CD14-positive monocyte (primary cell): Measurements from ENCODE around the gene TMEM117. TPM values are rescaled to one million over a fixed set of nuclear protein-coding genes. Genes with fewer than 3 reads are reported as not detected.

Experiments
- DNase-seq, 3 donors: peaks; one replicate each; pipeline ENCODE4 v3.0.0-alpha.2; 2011 to 2022
- H2AFZ ChIP-seq: 2 replicates; pipeline ENCODE4 v1.6.0; 2012; ENCODE audit warnings: mild to moderate bottlenecking, low read depth, low read length, inconsistent platforms; ENCODE audit not compliant: insufficient read depth, poor library complexity, severe bottlenecking
- H3K27ac ChIP-seq, 2 donors: 1 replicate in 1 of 2; 2 replicates in 1 of 2; pipeline ENCODE4 v1.5.1; 2012 to 2013; ENCODE audit warnings: low read length in 2 of 2, control low read depth in 1 of 2, inconsistent platforms in 1 of 2, low read depth in 1 of 2, mild to moderate bottlenecking in 1 of 2
- H3K27me3 ChIP-seq, 2 donors: one replicate each; pipeline versions ENCODE4 v1.6.0 to v1.6.1; 2011 to 2013; ENCODE audit warnings: low read length in 2 of 2; ENCODE audit not compliant: control insufficient read depth in 2 of 2, insufficient read depth in 2 of 2
- H3K36me3 ChIP-seq, 2 donors: replicated peaks in 1 of 2; 1 replicate in 1 of 2; 2 replicates in 1 of 2; pipeline versions ENCODE4 v1.5.1 to v1.6.1; 2012 to 2013; ENCODE audit warnings: low read length in 2 of 2, control low read depth in 1 of 2, inconsistent platforms in 1 of 2, mild to moderate bottlenecking in 1 of 2; ENCODE audit not compliant: insufficient read depth in 2 of 2, control insufficient read depth in 1 of 2
- H3K4me1 ChIP-seq, 2 donors: 1 replicate in 1 of 2; 2 replicates in 1 of 2; pipeline versions ENCODE4 v1.5.1 to v1.6.1; 2012 to 2013; ENCODE audit warnings: low read length in 2 of 2, control low read depth in 1 of 2, inconsistent platforms in 1 of 2, mild to moderate bottlenecking in 1 of 2, moderate library complexity in 1 of 2; ENCODE audit not compliant: insufficient read depth in 2 of 2, control insufficient read depth in 1 of 2
- H3K4me2 ChIP-seq: replicated peaks from 2 replicates; pipeline ENCODE3; 2012; ENCODE audit warnings: low read length, moderate library complexity, mild to moderate bottlenecking; ENCODE audit not compliant: poor library complexity, severe bottlenecking; ENCODE audit errors: extremely low read depth
- H3K4me3 ChIP-seq, 3 experiments: fragments of 200-600 bp in 1 of 3; sonication (generic) in 1 of 3; replicated peaks in 1 of 3; 1 replicate in 2 of 3; 2 replicates in 1 of 3; pipeline ENCODE4 v1.5.1; 2011 to 2013; ENCODE audit warnings: low read length in 3 of 3, mild to moderate bottlenecking in 3 of 3, control low read depth in 2 of 3, low read depth in 2 of 3, inconsistent platforms in 1 of 3, moderate library complexity in 1 of 3
- H3K79me2 ChIP-seq: 2 replicates; pipeline ENCODE4 v1.6.0; 2012; ENCODE audit warnings: mild to moderate bottlenecking, control low read depth, inconsistent platforms, low read length, moderate library complexity; ENCODE audit not compliant: insufficient read depth
- H3K9ac ChIP-seq: 2 replicates; pipeline ENCODE4 v1.6.0; 2017; ENCODE audit warnings: low read length, mild to moderate bottlenecking; ENCODE audit not compliant: insufficient read depth, poor library complexity, severe bottlenecking
- H3K9me3 ChIP-seq, 2 donors: replicated peaks in 1 of 2; 1 replicate in 1 of 2; 2 replicates in 1 of 2; pipeline versions ENCODE4 v1.5.1 to v1.6.1; 2012 to 2013; ENCODE audit warnings: low read length in 2 of 2, control low read depth in 1 of 2; ENCODE audit not compliant: control insufficient read depth in 1 of 2, insufficient read depth in 1 of 2
- H4K20me1 ChIP-seq: 2 replicates; pipeline ENCODE4 v1.6.0; 2012; ENCODE audit warnings: mild to moderate bottlenecking, low read length, control low read depth, moderate library complexity; ENCODE audit not compliant: insufficient read depth
- H3K27ac Mint-ChIP-seq, 7 donors: one replicate each; pipeline ENCODE4 v1.8.0; 2020; ENCODE audit warnings: mild to moderate bottlenecking in 7 of 7, mixed read lengths in 7 of 7, moderate library complexity in 6 of 7, inconsistent platforms in 2 of 7
- H3K27me3 Mint-ChIP-seq, 3 donors: one replicate each; pipeline ENCODE4 v1.8.0; 2021 to 2022; ENCODE audit warnings: low read depth in 3 of 3, mild to moderate bottlenecking in 3 of 3, mixed read lengths in 3 of 3, moderate library complexity in 3 of 3, inconsistent platforms in 1 of 3
- H3K36me3 Mint-ChIP-seq, 2 donors: one replicate each; pipeline ENCODE4 v1.8.0; 2020; ENCODE audit warnings: mixed read lengths in 2 of 2, inconsistent platforms in 1 of 2, mild to moderate bottlenecking in 1 of 2
- H3K4me1 Mint-ChIP-seq: one replicate; pipeline ENCODE4 v1.8.0; 2020; ENCODE audit warnings: mild to moderate bottlenecking, mixed read lengths
- H3K4me3 Mint-ChIP-seq, 2 donors: one replicate each; pipeline ENCODE4 v1.8.0; 2020; ENCODE audit warnings: mild to moderate bottlenecking in 2 of 2, mixed read lengths in 2 of 2, moderate library complexity in 1 of 2
- H3K9me3 Mint-ChIP-seq, 7 donors: one replicate each; pipeline ENCODE4 v1.8.0; 2020 to 2022; ENCODE audit warnings: mixed read lengths in 7 of 7, mild to moderate bottlenecking in 6 of 7, moderate library complexity in 6 of 7, inconsistent platforms in 2 of 7
- WGBS: methylation state at CpG from one replicate; pipeline ENCODE4 v1.1.5; 2013; ENCODE audit warnings: missing lambda C conversion rate; ENCODE audit not compliant: insufficient coverage; 5-methylcytosine and 5-hydroxymethylcytosine counted together
- intact Hi-C, 2 donors: fragments of 100-400 bp; cut with micrococcal nuclease; formaldehyde crosslinking; loops; one replicate each; pipeline versions ENCODE4 v1.15.0 to v1.15.1; 2023
- polyA plus RNA-seq, 3 donors: library from polyadenylated mRNA; depleted of rRNA in 1 of 3; unstranded in 2 of 3; stranded (reverse) in 1 of 3; fragments of 300-500 nt in 2 of 3; fragments of >200 nt in 1 of 3; fragmentation: Illumina TruSeq in 2 of 3; gene quantifications; 1 replicate in 2 of 3; 2 replicates in 1 of 3; pipeline ENCODE4 v1.2.3, GENCODE V29; 2012 to 2021
- TF ChIP-seq, protein P1 (sequence below): fragments of 200-600 bp; IDR thresholded peaks from one replicate; pipeline ENCODE4 v1.8.0; 2022; ENCODE audit warnings: antibody characterized with exemption, mild to moderate bottlenecking

The TMEM117 gene
- polyA plus RNA-seq, 3 donors: 0.11 to 0.42 TPM; not detected in 1

DNA sequence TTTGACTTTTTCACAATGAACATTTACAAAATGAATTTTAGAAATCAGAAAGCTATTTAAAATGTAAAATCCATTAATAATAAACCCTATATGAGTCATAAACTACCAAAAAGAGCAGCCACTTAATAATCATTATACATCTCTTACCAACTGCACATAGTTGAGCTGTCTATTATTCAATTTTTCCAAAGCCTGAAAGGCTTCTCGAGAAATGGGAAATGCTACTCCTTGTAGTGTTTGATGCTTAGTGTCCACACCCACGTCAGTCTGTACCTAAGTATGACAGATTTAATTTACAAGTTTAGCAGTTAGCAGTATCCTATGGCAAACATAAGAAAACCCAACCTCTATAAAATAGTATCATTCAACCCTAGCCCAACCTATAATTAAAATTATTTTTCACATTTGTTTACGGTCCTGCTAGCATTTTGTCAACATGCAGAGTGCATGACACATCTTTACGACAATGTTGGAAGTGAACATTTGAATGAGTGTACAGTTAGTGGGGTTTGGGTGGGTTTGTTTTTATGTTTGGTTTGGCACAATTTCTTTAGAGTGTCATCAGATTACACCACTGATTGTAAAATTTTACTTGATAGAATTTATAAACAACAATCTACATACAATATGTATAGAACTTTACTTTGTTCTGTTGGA, 38.2 kb upstream of the TMEM117 start:
- Histone ChIP-seq H3K36me3 (peaks cover 77 to 87% of the 10 kb centered on the region in 2 donors), H2AFZ (no peak overlapping the region), H3K4me3 (no peak overlapping the region), H3K9me3 (peaks cover 0 to 3% of the 10 kb centered on the region in 2 donors), H3K27me3 (no peaks in the 10 kb centered on the region), H3K79me2 (peaks cover 7% of the 10 kb centered on the region), H3K4me1 (no peaks in the 10 kb centered on the region), H3K27ac (no peak overlapping the region), H3K4me2 (no peak overlapping the region), H4K20me1 (peaks cover 10% of the 10 kb centered on the region), H3K9ac (no peak overlapping the region)
- no peak for DNase-seq
- Mint-ChIP-seq H3K4me1 (peaks cover 1% of the 10 kb centered on the region), H3K4me3 (no peak overlapping the region), H3K27ac (no peak overlapping the region), H3K27me3 (no peaks in the 10 kb centered on the region), H3K36me3 (peaks cover 55 to 57% of the 10 kb centered on the region in 2 donors), H3K9me3 (peaks cover 0 to 6% (median 2%) of the 10 kb centered on the region in 7 donors)
- intact Hi-C loops: no loop called here
- no CpG with 5 or more reads among the region's 4 CpGs for WGBS
- TF ChIP-seq, protein P1, sequence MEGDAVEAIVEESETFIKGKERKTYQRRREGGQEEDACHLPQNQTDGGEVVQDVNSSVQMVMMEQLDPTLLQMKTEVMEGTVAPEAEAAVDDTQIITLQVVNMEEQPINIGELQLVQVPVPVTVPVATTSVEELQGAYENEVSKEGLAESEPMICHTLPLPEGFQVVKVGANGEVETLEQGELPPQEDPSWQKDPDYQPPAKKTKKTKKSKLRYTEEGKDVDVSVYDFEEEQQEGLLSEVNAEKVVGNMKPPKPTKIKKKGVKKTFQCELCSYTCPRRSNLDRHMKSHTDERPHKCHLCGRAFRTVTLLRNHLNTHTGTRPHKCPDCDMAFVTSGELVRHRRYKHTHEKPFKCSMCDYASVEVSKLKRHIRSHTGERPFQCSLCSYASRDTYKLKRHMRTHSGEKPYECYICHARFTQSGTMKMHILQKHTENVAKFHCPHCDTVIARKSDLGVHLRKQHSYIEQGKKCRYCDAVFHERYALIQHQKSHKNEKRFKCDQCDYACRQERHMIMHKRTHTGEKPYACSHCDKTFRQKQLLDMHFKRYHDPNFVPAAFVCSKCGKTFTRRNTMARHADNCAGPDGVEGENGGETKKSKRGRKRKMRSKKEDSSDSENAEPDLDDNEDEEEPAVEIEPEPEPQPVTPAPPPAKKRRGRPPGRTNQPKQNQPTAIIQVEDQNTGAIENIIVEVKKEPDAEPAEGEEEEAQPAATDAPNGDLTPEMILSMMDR: no peak

DNA sequence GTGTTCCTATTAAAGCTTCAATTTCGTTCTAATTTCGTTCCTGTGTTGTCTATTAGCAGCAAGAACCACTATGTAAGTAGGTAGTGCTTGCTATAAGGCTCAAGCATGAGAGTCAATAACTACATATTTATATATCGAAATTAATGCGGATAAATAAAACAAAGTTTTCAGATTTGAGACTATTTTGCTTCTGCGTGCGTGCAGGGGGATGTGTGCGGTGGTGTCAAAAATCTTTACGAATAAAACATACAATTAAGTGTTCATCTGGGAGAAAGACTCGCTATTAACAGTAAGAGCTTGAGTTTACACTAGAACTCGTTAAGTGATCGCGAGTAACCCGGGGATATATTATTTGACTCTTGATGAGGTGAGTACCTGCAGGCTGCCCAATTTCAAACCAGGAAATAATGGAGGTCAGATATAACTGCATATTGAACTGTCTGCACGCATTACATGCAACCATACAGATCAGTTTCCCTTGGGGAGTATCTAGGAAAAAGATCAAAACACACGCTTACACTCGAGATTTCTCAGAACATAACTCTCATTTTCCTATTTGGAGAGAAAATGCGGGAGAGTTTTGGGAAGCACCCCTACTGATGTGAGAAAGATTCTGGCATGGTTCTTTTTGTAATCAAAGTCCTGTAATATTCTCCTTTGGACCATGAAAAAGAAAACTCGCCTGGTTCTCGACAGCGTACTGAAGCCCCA, 30.6 kb upstream of the TMEM117 start:
- peak overlapping the region; percentile 92 for H2AFZ ChIP-seq
- H3K9me3 ChIP-seq: no peaks in the 10 kb centered on the region
- H3K9ac ChIP-seq: peak overlapping the region; percentile 94
- intact Hi-C loops: loop anchor here (2.0 to 5.0 kb wide), 2 partner anchors 47 to 48 kb away; partner anchors contain the start of genes IRAK4 (in 2 of the 2) and PUS7L (in 2 of the 2)
- peaks cover 20% of the 10 kb centered on the region for H4K20me1 ChIP-seq
- TF ChIP-seq, protein P1: no peak
- 0% methylated on average over 3 of the region's 20 CpGs for WGBS
- peak overlapping the region; percentile 99 to 100 for H3K4me3 Mint-ChIP-seq
- peaks cover 17 to 23% of the 10 kb centered on the region in 2 donors for H3K36me3 Mint-ChIP-seq
- peaks cover 19 to 38% of the 10 kb centered on the region in 2 donors for H3K4me1 ChIP-seq
- H3K4me1 Mint-ChIP-seq: peaks cover 29% of the 10 kb centered on the region
- H3K79me2 ChIP-seq: peaks cover 41% of the 10 kb centered on the region
- peak overlapping the region; percentile 92 to 100 (median 100) for H3K27ac Mint-ChIP-seq
- peaks cover 0 to 2% of the 10 kb centered on the region in 2 donors for H3K27me3 ChIP-seq
- H3K36me3 ChIP-seq: peaks cover 31 to 32% of the 10 kb centered on the region in 2 donors
- no peak for DNase-seq
- H3K4me3 ChIP-seq: peak overlapping the region; percentile 73 to 91 (median 84)
- peaks cover 0 to 3% (median 0%) of the 10 kb centered on the region in 7 donors for H3K9me3 Mint-ChIP-seq
- peak overlapping the region; percentile 94 to 97 for H3K27ac ChIP-seq
- H3K4me2 ChIP-seq: peak overlapping the region; percentile 81
- H3K27me3 Mint-ChIP-seq: peaks cover 2% of the 10 kb centered on the region in 3 donors
